Mesendoderm (in vitro differentiated cells): ENCODE data around the gene TPSAB1.

Source experiments
- DNase-seq: peaks from one replicate; pipeline ENCODE4 v3.0.0; 2013
- H2AK5ac ChIP-seq: 2 replicates; pipeline ENCODE4 v1.6.1; 2013; ENCODE audit warnings: low read length, inconsistent platforms
- H2BK120ac ChIP-seq: 2 replicates; pipeline ENCODE4 v1.6.1; 2013; ENCODE audit warnings: low read depth, mild to moderate bottlenecking, low read length, moderate library complexity, mixed read lengths
- H2BK15ac ChIP-seq: replicated peaks from 2 replicates; pipeline ENCODE4 v1.6.1; 2013; ENCODE audit warnings: low read depth, mild to moderate bottlenecking, moderate library complexity
- H2BK5ac ChIP-seq: 2 replicates; pipeline ENCODE4 v1.6.1; 2013; ENCODE audit warnings: low read length, inconsistent platforms
- H3K18ac ChIP-seq: 2 replicates; pipeline ENCODE4 v1.6.1; 2013; ENCODE audit warnings: mild to moderate bottlenecking, low read length, mixed read lengths
- H3K23ac ChIP-seq: one replicate; pipeline ENCODE4 v1.6.1; 2013; ENCODE audit warnings: low read length
- H3K27ac ChIP-seq: 2 replicates; pipeline ENCODE4 v1.5.1; 2013; ENCODE audit warnings: low read depth, mild to moderate bottlenecking, inconsistent platforms, low read length, moderate library complexity
- H3K27me3 ChIP-seq: 2 replicates; pipeline ENCODE4 v1.6.1; 2013; ENCODE audit warnings: low read length, control low read depth, mild to moderate bottlenecking, inconsistent platforms; ENCODE audit not compliant: insufficient read depth, poor library complexity
- H3K36me3 ChIP-seq: 2 replicates; pipeline ENCODE4 v1.6.1; 2013; ENCODE audit warnings: low read length, inconsistent platforms; ENCODE audit not compliant: control insufficient read depth, insufficient read depth
- H3K4ac ChIP-seq: one replicate; pipeline ENCODE4 v1.6.1; 2013; ENCODE audit warnings: low read depth, mild to moderate bottlenecking, low read length, moderate library complexity
- H3K4me1 ChIP-seq: 2 replicates; pipeline ENCODE4 v1.6.1; 2013; ENCODE audit warnings: low read depth, low read length, inconsistent platforms; ENCODE audit not compliant: control insufficient read depth
- H3K4me2 ChIP-seq: 2 replicates; pipeline ENCODE4 v1.6.1; 2013; ENCODE audit warnings: low read length
- H3K4me3 ChIP-seq: 2 replicates; pipeline ENCODE4 v1.5.1; 2013; ENCODE audit warnings: mild to moderate bottlenecking, low read length
- H3K56ac ChIP-seq: one replicate; pipeline ENCODE4 v1.6.1; 2013; ENCODE audit warnings: low read length
- H3K79me1 ChIP-seq: 2 replicates; pipeline ENCODE4 v1.6.1; 2013; ENCODE audit warnings: low read length, inconsistent platforms
- H3K79me2 ChIP-seq: 2 replicates; pipeline ENCODE4 v1.6.1; 2013; ENCODE audit warnings: mild to moderate bottlenecking, low read length; ENCODE audit not compliant: control insufficient read depth, insufficient read depth
- H3K9ac ChIP-seq: 2 replicates; pipeline ENCODE4 v1.6.1; 2013; ENCODE audit warnings: low read length, inconsistent platforms
- H4K5ac ChIP-seq: one replicate; pipeline ENCODE4 v1.6.1; 2013; ENCODE audit warnings: low read length
- H4K8ac ChIP-seq: one replicate; pipeline ENCODE4 v1.6.1; 2013; ENCODE audit warnings: low read depth, mild to moderate bottlenecking, control low read depth, low read length, moderate library complexity
- WGBS: extraction: QIAGEN DNeasy Blood & Tissue Kit; methylation state at CpG from one replicate; pipeline ENCODE4 v1.1.7; 2013; ENCODE audit warnings: low lambda C conversion rate, missing lambda C conversion rate; ENCODE audit not compliant: insufficient coverage; ENCODE audit errors: extremely low coverage; 5-methylcytosine and 5-hydroxymethylcytosine counted together

The TPSAB1 gene

GRCh38 chr16:1276580-1276878 is 36.0 kb downstream of the TPSAB1 start:
- Histone ChIP-seq H2BK5ac (no peak overlapping the region), H4K5ac (no peak overlapping the region), H3K4me1 (no peaks in the 10 kb centered on the region), H3K4me3 (no peak overlapping the region), H3K4me2 (no peak overlapping the region), H3K23ac (no peak overlapping the region), H3K27me3 (no peaks in the 10 kb centered on the region), H2BK15ac (no peak overlapping the region), H3K36me3 (no peaks in the 10 kb centered on the region), H2BK120ac (no peak overlapping the region), H2AK5ac (no peak overlapping the region), H3K9ac (no peak overlapping the region), H3K79me1 (no peaks in the 10 kb centered on the region), H3K27ac (no peak overlapping the region), H3K79me2 (no peaks in the 10 kb centered on the region), H3K4ac (no peak overlapping the region), H3K18ac (no peak overlapping the region), H4K8ac (no peak overlapping the region), H3K56ac (no peak overlapping the region)
- no peak for DNase-seq
- no CpG with 5 or more reads among the region's 14 CpGs for WGBS

DNA sequence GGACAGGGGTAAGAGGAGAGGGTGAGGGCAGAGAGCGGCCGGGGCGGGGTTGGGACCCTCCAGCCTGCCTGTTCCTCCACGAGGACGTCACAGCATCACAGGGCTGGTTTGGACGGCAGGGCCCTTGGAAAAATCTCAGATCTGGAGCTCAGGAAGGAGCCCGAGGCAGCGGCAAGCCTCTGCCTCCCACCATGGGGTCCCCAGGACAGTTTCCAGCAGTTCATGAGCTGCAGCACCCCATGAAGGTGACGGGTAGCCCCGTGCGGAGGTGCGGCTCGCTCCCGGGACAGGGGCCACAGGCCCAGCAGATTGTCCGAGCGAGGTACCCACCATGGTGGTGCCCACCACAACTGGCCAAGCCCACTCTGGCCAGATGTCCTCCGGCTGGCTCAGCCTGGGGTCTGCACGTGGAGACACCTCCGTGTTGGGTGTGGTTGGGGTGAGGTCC is 36.7 kb downstream of the TPSAB1 start:
- Histone ChIP-seq H3K4me2 (no peak overlapping the region), H2BK120ac (no peak overlapping the region), H2BK5ac (no peak overlapping the region), H2AK5ac (no peak overlapping the region), H3K27me3 (no peaks in the 10 kb centered on the region), H3K79me2 (no peaks in the 10 kb centered on the region), H3K79me1 (no peaks in the 10 kb centered on the region), H3K23ac (no peak overlapping the region), H3K36me3 (no peaks in the 10 kb centered on the region), H3K4me3 (no peak overlapping the region), H3K9ac (no peak overlapping the region), H3K27ac (no peak overlapping the region), H4K8ac (no peak overlapping the region), H3K4me1 (no peaks in the 10 kb centered on the region), H2BK15ac (no peak overlapping the region), H3K56ac (no peak overlapping the region), H3K4ac (no peak overlapping the region), H4K5ac (no peak overlapping the region), H3K18ac (no peak overlapping the region)
- no peak for DNase-seq
- no CpG with 5 or more reads among the region's 19 CpGs for WGBS

- no peaks in the 10 kb centered on the region for H3K27me3 ChIP-seq
- no peaks in the 10 kb centered on the region for H3K79me2 ChIP-seq
Observed at GRCh38 chr16:1277617-1278282, 37.2 kb downstream of the TPSAB1 start.

DNA sequence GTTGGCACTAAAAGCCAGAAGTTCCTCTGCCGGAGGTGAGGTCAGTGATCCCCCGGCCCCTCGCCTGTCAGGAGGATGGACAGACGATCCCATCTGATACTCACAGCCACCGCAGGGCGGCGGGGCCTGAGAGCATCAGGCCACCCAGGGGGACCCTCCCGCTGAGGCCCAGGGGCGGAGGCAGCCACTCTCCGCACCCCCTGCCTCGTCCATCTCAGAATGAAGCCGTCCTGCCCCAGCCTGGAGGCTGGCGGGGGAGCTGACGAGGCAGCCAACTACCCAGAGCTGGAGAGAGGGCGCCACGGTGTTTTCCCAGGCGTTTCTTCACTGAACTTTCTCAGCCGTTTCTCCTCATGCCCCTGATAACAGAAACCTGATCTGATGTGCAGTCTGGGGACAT is 38.0 kb downstream of the TPSAB1 start:
- no peaks in the 10 kb centered on the region for H3K27me3 ChIP-seq
- no CpG with 5 or more reads among the region's 18 CpGs for WGBS

More at GRCh38 chr16:1277617-1278282, 37.2 kb downstream of the TPSAB1 start:
- H4K8ac ChIP-seq, result no peak overlapping the region
- H3K4me3 ChIP-seq, result no peak overlapping the region
- no peak overlapping the region for H3K27ac ChIP-seq
- H4K5ac ChIP-seq, result no peak overlapping the region
- no peak overlapping the region for H2BK120ac ChIP-seq
- H3K4me1 ChIP-seq, result no peaks in the 10 kb centered on the region
- no peak overlapping the region for H3K4me2 ChIP-seq
- no CpG with 5 or more reads among the region's 21 CpGs for WGBS
- no peak overlapping the region for H2AK5ac ChIP-seq
- no peaks in the 10 kb centered on the region for H3K36me3 ChIP-seq
- H2BK5ac ChIP-seq, result no peak overlapping the region
- no peak overlapping the region for H3K4ac ChIP-seq
- no peak overlapping the region for H3K23ac ChIP-seq
- H3K9ac ChIP-seq, result no peak overlapping the region
- no peak overlapping the region for H3K56ac ChIP-seq
- no peak for DNase-seq
- H2BK15ac ChIP-seq, result no peak overlapping the region
- no peak overlapping the region for H3K18ac ChIP-seq
- H3K79me1 ChIP-seq, result no peaks in the 10 kb centered on the region

DNA sequence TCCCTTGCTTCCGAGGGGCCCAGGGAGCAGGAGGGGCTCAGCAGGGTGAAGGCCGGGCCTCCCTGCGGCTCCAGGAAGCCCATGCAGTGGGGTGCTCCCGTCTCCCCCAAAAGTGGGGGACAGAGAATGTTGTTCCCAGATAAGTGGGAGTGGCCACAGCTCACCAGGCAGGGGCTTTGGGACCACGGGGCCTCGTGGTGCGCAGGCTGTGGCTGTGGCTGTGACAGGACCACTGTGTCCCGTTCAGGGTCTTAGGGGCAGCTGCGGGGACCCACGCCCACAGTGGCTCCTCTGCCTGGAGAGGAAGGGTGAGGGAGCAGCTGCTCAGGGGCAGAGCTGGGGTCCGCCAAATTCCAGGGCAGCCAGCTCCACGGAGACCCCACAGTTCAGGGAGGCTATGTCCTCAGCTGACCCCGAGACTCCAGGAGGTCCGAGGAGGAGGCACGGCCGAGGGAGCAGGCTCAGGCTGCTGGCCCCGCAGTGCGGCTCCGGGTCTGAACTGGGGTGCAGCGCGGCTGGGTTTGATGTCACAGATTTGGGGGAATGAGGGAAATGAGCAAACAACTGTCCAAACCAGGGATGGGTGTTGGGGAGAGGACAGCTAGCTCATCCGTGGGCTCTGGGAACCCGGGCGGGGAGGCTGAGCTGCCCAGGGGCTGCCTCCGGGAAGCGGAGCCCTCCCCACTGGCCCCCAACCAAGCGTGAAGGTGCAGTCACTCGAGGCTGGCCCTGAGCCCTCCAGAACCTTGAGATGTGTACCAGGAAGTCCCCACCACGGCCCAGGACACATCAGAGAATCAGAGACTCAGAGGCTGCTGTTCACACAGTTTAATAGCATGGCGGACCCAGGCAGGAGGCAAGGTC is 38.8 kb downstream of the TPSAB1 start:
- Histone ChIP-seq H2BK5ac (no peak overlapping the region), H3K4ac (no peak overlapping the region), H3K4me3 (no peak overlapping the region), H3K4me2 (no peak overlapping the region), H3K36me3 (no peaks in the 10 kb centered on the region), H3K23ac (no peak overlapping the region), H2BK15ac (no peak overlapping the region), H3K56ac (peak overlapping the region; percentile 15), H4K8ac (no peak overlapping the region), H3K27ac (no peak overlapping the region), H2AK5ac (no peak overlapping the region), H3K4me1 (peaks cover 3% of the 10 kb centered on the region), H4K5ac (no peak overlapping the region), H3K79me1 (no peaks in the 10 kb centered on the region), H2BK120ac (no peak overlapping the region), H3K79me2 (no peaks in the 10 kb centered on the region), H3K27me3 (no peaks in the 10 kb centered on the region), H3K9ac (no peak overlapping the region), H3K18ac (no peak overlapping the region)
- no CpG with 5 or more reads among the region's 30 CpGs for WGBS
- no peak for DNase-seq

More for the DNA sequence above, 38.0 kb downstream of the TPSAB1 start:
- Histone ChIP-seq H3K27ac (no peak overlapping the region), H3K4me3 (no peak overlapping the region), H3K9ac (no peak overlapping the region), H2BK5ac (no peak overlapping the region), H3K4me2 (no peak overlapping the region), H3K79me1 (no peaks in the 10 kb centered on the region), H3K18ac (no peak overlapping the region), H4K5ac (no peak overlapping the region), H3K36me3 (no peaks in the 10 kb centered on the region), H3K4ac (no peak overlapping the region), H4K8ac (no peak overlapping the region), H2AK5ac (no peak overlapping the region), H3K23ac (no peak overlapping the region), H2BK120ac (no peak overlapping the region), H3K56ac (no peak overlapping the region), H3K4me1 (peaks cover under 1% of the 10 kb centered on the region), H2BK15ac (no peak overlapping the region), H3K79me2 (no peaks in the 10 kb centered on the region)
- DNase-seq, result no peak
